Epithelial cell of esophagus (primary cell): Measurements from ENCODE around the gene MEGF11.

Experiments
- DNase-seq: peaks from one replicate; pipeline ENCODE4 v3.0.0; 2010; ENCODE audit warnings: low read depth
- H3K4me3 ChIP-seq: 2 replicates; pipeline ENCODE4 v1.5.1; 2011; ENCODE audit warnings: mild to moderate bottlenecking, low read length, control low read depth
- TF ChIP-seq, protein P1 (sequence below): IDR thresholded peaks from 2 replicates; pipeline ENCODE4 v1.5.1; 2011; ENCODE audit warnings: low read depth, mild to moderate bottlenecking, low read length, control low read depth, inconsistent platforms; ENCODE audit not compliant: insufficient read depth; ENCODE audit errors: missing control alignments

Gene MEGF11

DNA sequence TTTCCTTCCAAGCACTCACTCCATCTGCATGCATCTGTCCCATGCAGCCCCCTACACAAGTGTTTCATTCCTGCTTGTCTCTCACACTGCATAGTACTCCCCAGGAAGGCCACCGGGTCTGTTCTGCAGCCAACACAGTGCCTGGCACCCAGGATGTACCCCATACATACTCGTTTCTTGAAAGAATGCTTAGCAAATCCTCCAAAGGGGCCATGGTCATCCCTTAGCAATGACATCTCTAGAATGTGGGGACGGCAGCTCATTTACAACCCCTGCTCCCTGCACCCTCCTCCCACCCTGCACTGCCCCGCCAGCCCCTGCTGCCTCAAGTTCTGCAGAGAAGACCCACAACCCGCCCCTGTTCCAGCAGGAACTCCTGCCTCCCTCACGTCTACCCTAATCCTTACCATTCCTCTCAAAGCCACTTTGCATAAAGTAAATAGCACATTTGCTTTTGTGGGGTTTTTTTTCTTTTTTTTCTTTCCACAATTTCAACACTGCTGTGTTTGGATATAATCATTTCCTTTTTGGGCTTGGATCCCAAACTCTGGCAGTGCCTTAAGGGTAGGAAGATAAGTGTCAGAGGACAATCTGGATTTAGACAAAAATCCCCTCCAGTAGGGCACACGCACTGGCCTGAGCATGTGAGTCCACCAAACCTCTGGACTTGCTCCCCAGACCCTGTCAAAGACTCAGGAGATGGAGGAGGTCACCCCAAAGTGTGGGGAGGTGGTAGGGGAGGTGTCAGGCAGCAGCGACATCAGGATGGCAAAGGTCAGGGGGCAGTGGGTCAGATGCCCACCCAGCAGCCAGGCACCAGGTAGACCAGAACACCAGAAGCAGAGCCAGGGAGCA, 68.4 kb downstream of the MEGF11 start:
- no peak for DNase-seq
- TF ChIP-seq, protein P1, sequence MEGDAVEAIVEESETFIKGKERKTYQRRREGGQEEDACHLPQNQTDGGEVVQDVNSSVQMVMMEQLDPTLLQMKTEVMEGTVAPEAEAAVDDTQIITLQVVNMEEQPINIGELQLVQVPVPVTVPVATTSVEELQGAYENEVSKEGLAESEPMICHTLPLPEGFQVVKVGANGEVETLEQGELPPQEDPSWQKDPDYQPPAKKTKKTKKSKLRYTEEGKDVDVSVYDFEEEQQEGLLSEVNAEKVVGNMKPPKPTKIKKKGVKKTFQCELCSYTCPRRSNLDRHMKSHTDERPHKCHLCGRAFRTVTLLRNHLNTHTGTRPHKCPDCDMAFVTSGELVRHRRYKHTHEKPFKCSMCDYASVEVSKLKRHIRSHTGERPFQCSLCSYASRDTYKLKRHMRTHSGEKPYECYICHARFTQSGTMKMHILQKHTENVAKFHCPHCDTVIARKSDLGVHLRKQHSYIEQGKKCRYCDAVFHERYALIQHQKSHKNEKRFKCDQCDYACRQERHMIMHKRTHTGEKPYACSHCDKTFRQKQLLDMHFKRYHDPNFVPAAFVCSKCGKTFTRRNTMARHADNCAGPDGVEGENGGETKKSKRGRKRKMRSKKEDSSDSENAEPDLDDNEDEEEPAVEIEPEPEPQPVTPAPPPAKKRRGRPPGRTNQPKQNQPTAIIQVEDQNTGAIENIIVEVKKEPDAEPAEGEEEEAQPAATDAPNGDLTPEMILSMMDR: no peak
- H3K4me3 ChIP-seq: no peak overlapping the region

DNA sequence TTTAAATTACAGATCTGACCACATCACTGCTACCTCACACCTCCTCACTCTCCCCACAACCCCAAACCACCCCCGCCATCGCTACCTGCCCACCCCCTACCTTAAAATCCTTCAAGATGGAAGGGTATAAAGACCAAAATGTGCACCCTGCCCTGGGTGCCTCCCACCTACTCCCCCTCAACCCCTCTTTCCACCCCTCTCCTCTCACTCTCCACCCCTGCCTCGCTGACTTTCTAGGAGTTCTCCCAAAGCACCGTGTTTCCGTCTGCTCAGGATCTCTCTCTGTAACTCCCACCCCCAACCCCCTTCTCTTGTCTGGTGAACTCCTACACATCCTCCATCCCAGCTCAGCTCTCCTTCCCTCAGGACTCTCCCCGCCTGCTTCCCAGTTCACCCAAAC, 69.1 kb downstream of the MEGF11 start:
- no peak overlapping the region for H3K4me3 ChIP-seq
- TF ChIP-seq, protein P1: no peak
- DNase-seq: no peak

DNA sequence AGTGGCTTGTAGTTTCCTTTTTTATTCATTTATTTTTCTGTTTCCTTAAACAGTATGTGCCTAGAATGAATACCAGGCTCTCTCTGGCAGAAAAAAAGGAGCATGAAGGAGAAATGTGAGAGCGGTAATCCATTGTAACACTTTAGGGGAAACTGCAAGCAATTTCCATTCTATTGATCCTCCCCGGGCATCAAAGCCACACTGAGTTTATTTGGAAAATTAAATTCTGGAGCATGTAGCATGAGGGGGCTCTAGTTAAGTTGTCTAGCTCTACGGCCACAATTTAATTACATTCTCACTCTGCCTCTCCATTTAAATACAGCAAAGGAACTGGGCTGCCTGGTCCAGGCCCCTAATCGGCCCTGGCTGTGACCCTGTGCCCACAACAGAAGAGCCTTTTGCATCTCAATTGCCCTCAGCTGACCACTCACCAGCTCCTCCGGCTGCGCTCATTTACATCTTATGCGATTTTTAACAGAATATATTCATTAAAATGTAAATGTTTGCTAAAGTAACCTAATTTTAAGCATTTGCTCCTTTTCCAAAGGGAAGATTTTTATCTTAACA, 72.9 kb downstream of the MEGF11 start:
- TF ChIP-seq, protein P1: no peak
- no peak for DNase-seq
- H3K4me3 ChIP-seq: no peak overlapping the region

DNA sequence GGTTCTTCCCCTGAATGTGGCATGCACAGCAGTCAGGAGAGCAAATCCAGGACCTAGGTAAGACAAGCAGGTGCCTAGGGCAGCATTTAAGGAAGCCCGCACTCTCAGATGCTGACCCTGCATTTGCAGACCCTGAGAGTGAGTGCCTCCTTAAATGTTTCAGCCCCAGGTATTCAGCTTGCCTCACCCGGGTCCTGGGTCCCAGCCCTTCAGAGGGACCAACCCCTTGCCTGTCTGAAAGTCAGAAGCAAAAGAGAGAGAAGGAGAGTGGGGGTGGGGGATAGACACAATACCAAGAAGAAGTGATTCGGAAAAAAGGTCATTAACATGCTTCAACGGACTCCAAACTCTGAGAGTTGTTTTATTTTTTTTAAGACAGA, 75.0 kb downstream of the MEGF11 start:
- no peak overlapping the region for H3K4me3 ChIP-seq
- TF ChIP-seq, protein P1: no peak
- no peak for DNase-seq

DNA sequence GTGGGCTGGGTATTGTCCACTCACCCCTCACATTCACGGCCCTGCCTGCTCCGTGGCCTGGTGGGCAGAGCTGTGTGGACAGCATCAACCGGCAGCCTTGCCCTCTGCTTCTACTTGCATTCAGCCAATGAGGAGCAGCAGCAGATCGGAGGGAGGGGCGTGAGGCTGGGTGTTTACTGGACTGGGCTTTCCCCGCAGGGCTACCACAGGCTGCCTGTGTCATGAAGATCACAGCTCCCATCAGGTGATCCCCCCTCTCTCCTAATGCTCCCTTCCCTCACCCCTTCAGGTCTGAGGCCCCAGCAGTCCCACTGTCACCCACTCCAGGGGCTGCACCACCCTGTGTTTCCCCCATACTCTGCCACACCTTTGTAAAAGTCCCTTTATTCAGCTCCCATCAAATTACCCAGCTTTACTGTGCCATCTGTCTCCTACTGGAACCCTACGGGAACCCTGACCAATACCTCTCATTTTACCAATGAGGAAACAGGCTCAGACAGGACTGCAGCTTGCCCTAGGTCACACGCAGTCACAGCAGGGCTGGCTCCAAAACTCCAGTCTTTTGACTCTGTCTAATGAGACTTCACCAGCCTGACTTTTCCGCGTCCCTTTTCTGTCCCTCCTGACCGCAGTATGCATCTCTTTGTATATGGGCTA, 81.1 kb downstream of the MEGF11 start:
- no peak for DNase-seq
- TF ChIP-seq, protein P1: no peak
- H3K4me3 ChIP-seq: no peak overlapping the region

DNA sequence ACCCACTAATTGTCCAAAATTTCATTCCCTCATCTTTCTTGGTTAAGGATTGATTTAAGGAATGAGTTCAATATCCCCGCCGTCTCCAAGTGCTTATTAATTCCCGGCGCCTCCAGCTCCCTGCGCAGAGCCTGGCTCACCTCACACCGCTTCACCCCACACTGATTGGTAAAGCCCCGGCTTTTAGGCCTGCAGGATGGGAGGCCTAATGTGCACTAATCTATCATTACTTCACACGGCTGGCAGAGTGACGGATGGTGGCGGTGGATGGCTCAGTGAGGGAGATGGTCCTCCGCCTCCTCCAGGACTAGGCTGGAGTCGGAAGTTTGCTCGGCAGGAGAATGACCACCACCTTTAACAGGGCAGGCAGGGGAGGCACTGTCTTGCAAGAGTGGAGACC, 81.7 kb downstream of the MEGF11 start:
- TF ChIP-seq, protein P1: no peak
- no peak overlapping the region for H3K4me3 ChIP-seq
- DNase-seq: no peak

DNA sequence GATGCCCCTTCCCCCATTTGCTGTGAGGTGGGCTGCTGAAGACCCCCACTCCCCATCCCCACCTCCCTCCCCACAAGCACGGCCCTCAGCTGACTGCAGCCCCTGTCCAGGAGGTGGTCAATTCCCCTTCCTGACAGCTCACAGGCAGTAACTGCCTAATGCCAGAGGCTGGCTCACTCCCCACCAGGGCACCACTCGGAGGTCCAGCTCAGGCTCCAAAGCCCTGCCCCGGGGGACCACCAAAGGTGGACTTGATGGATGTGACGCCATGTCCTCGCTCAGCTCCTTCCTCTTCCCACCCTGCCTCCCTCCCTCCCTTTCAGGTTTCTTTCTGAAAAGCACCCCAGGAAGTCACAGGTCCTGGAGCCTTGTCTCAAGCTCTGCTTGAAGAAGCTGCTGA, 82.8 kb downstream of the MEGF11 start:
- DNase-seq: no peak
- no peak overlapping the region for H3K4me3 ChIP-seq
- TF ChIP-seq, protein P1: no peak
